HG03045 (cell line): Measurements from ENCODE around the gene HDAC9.
"Not testable (repeated sequence)": the region's sequence is repeated elsewhere in the genome, so short reads cannot be mapped to it uniquely, and the experiment has no call there.

ENCODE experiments used
- ATAC-seq: cut with Tn5 transposase; IDR thresholded peaks from one replicate; pipeline ENCODE4 v1.9.1; 2021; ENCODE audit warnings: mild to moderate bottlenecking, moderate library complexity; ENCODE audit not compliant: unreplicated experiment

The HDAC9 gene

DNA sequence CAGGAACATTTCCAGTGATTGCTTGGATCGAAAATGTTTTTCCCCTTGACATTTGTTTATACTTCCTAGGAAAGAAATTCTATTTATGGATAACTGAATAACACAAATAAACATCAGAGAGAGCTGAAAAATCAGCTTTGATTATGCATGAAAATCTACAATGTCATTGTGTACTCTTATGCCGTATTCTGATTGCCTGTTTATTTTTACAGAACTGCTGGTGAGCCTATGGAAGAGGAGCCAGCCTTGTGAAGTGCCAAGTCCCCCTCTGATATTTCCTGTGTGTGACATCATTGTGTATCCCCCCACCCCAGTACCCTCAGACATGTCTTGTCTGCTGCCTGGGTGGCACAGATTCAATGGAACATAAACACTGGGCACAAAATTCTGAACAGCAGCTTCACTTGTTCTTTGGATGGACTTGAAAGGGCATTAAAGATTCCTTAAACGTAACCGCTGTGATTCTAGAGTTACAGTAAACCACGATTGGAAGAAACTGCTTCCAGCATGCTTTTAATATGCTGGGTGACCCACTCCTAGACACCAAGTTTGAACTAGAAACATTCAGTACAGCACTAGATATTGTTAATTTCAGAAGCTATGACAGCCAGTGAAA is 500.4 kb downstream of the HDAC9 start:
- ATAC-seq: no peak

DNA sequence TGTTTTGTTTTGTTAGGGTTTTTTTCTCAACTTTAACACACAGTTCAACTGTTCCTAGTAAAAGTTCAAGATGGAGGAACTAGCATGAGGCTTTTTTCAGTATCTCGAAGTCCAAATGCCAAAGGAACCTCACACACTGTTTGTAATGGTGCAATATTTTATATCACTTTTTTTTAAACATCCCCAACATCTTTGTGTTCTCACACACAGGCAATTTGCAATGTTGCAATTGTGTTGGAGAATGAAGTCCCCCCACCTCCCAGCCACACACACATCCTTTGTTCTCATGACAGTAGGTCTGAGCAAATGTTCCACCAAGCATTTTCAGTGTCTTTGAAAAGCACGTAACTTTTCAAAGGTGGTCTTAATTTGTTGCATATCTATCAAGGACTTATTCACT is 501.0 kb downstream of the HDAC9 start:
- ATAC-seq: no peak

DNA sequence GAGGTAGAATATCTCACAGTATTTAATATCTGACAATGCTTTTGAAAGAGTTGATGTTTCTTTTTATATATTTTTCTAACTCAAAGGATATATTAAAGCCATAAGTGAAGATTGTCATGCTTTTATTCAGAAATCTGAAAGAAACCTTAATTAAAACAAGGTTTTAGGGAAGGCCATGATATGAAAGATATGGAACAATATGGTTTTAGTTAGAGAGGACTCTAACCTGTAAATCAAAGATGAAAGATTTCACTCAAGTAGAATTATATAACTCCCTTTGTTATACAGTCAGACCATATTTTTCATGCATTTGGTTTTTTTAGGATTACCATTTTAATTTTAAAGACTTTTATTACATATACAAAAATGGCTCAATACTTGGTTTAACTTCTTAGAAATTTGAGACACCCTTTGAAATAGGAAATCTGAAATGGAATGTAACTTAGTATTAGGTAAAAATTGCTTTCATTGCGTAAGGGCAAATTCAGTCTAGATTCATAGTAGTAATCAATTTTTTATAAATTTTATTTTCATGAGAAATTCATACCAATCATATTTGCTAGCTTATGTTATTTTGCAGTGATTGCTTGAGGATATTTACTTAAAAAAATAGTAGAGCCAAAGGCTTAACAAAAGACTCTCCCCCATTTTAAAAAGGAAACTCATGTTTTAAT is 502.1 kb downstream of the HDAC9 start:
- no peak for ATAC-seq

DNA sequence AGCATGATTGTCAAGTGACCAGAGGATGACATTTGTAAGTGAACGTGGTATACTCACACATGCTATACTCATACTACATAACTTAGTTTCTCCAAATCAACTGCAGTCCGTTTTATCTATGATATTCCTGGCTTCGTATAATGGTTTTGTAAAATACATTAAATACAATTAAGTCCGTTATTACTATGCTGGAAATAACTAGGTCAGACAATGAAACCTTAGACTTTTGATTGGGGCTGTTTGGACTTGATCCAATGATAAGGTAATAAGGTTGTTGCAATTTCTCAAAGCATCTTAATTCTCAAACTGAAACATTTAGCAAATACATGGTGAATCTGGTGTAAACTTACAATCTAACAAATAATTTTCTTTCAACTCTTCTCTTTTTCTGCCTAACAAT is 504.9 kb downstream of the HDAC9 start:
- ATAC-seq: no peak

DNA sequence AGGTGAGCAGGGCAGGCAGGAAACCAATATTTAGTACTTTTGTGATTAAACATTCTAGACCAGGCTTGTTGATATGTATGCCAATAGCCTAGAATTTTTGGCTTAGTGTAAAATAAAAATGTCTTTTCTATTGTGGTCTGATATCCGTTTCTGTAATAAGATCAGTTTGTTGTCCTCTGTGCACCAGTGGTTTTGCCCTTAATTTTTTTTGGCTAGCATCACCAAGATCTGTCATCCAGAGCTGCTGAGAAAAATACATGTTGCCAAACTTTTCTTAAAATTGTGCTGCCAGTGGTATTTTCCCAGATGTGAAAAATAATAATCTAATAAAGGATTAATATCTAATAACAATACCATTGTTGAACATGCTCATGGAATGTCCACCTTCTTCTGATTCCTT is 506.3 kb downstream of the HDAC9 start:
- no peak for ATAC-seq

DNA sequence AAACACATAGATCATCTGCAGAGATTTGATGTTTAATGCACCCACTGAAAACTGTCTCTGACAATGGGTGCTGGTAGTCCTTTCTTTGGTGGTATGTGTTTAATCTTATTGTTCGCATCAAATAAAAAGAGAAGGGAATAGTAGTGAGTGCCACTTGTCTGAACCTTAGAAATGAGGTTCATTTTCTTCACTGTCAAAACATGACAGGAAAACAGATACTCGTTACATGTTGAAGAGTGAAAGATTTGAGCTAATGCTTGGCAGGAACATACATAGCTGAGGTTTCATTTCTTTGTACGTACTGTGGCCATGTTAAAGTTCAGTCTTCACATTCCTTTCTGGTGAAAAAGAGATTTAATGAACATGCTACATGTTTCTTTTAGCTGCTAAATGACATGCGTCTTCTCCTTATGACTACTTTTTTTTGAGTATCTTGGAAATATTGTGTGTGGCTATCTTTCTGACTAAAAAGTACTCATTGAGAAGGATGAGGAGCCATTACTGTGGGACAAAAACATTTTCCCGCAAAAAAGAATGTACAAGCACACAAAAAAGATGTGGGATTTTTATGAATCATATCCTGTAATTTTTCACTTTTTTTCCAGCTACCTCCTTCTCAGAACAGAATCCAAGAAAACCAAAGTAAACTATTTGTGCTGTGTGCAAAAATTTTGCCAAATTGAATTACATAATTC is 513.8 kb downstream of the HDAC9 start:
- no peak for ATAC-seq

DNA sequence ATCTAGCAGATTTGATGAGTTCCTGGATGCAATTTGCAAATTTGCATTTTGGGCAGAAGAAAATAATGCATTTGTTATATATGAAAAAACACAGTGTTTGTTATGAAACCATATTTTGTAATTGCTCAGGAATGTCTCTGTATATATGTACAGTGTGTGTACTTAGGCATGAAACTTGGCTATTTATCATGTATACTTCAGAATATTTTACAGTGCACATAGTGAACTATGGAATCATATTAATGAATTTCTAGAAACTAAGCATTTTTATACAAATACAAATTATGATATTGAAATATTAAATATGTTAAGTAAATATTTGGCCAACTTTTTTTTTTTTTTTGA is 514.4 kb downstream of the HDAC9 start:
- ATAC-seq: no peak

DNA sequence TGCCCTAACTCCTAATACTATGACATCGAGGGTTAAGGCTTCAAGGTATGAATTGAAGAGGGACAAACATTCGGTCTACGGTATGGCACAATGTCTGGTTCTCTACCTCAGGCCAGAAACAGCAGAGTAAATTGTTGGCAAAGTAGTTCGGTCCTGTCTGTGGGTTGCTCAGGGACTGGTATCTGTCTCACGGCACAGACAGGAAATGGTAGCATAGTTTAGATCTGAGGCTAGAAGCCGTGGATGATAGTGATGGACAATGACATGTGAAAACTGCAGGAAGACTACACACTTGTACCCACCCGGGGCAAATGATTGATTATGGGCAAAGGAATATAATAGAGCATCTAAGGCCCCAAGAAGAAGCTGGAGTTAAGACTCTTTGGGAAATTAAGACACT is 515.7 kb downstream of the HDAC9 start:
- no peak for ATAC-seq

DNA sequence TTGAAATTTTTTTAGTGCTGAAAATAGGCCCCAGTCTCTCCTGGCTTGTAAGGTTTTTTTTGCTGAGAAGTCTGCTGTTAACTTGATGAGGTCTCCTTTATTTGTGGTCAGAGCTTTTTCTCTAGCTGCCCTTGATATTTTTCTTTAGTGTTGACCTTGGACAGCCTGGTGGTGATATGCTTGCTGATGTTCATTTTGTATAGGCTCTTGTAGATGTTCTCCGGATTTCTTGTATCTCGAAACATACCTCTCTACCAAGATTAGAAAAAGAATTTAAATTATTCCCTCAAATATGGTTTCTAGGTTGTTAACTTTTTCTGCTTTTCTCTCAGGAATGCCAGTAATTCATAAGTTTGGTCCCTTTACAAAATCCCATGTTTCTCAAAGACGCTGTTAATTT is 519.5 kb downstream of the HDAC9 start:
- no peak for ATAC-seq

DNA sequence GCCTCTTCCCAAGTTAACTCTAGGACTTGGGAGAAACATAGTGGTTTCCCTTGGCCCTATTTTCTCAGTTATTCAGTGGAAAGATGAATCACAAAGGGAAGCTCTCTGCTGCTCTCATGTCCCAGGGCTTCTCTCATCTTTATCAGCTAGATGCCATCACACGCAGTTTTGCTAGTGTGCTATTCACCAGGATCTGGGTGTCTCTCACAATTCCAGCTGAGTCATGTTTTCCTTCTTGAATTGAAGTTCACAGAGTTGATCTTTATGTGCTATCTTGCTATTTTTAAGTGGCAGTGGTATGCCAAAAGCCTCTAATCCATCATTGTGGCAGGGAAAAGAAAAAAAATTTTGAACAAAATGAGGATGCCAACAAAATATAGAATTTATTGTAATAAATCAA is 520.6 kb downstream of the HDAC9 start:
- ATAC-seq: no peak

DNA sequence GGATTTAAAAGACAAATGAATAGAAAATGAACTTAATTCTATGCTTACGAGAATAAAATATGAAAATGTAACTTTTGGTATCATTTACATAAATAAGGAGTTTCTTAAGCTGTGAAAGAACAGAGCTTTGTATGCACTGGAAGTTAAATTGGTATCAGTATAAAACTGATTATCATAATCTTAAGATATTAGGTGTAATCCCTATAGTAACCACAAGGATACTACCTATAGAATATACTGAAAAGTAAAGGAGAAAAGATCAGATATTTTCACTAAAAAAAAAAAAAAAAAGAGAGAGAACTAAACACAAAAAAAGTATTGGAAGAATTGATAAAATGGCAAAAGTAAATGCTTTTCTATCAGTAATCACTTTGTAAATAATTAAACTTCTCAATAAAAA is 521.8 kb downstream of the HDAC9 start:
- ATAC-seq: no peak

DNA sequence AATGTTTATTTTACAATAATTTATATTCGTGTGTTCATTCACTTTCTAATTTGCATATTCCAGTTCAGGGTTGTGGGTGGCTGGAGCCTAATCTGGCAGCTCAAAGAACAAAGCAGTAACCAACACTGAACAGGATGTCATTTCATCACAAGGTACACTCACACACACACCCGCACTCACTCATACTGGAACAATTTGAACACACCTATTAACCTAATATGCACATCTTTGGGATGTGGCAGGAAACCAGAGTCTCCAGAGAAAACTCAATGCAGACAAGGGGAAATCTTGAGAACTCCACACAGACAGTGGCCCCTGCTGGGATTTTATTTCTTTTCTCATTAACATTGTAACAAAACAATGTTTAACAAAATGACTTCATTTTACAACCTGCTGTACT is 524.5 kb downstream of the HDAC9 start:
- ATAC-seq: no peak

DNA sequence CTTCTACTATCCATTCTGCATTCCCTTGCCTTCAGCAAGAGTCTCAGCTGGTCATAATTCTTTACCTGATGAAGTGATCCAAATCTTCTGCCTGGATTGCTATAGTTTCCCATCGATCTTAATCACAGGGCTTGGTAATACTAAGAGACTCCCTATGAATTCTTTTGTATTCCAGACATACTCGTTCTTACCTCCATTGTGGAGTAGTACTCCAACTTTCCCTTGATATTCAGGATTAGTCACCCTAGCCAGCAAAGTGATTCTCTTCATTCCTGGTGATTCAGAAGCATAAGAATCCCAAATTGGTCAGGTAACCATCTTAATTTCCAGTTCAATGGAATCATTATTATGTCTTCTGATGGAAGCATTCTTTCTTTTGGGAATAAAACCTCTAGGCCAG is 525.2 kb downstream of the HDAC9 start:
- no peak for ATAC-seq

DNA sequence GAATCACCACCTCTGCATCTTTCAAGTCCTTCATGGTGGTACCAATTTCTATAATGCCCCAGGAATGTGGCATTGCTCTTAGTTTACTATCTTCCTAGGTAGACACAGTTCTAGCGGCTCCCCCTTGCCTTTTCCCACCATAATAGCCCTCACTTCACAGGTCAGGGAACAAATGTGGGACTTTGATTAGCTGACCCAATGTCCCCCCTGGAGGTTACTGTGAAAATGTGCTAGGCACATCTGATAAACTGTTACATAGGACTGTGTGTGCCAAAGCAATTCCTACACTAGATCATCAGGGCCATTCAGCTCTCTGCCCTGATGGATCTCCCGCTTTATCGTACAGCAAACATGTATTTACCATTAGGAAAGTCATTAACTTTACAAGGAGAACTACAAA is 527.9 kb downstream of the HDAC9 start:
- no peak for ATAC-seq

DNA sequence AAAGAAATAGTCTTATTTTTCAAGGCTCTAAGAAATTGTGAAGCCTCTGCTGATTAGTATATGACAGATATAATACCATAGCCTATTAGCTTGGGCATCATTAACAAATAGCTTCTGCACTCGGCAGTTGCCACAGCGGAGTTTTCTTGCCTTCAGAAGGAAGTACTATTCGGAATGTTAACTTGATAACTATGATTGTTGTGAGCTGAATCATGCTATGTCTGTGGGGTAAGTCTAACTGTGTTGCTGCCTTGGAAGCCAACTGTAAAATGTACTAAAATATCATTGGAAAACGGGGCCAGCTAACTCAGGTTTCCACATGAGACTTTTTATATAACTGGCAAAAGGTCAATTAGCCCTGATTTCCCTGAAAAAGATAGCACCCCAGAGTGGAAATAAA is 528.7 kb downstream of the HDAC9 start:
- ATAC-seq: no peak

DNA sequence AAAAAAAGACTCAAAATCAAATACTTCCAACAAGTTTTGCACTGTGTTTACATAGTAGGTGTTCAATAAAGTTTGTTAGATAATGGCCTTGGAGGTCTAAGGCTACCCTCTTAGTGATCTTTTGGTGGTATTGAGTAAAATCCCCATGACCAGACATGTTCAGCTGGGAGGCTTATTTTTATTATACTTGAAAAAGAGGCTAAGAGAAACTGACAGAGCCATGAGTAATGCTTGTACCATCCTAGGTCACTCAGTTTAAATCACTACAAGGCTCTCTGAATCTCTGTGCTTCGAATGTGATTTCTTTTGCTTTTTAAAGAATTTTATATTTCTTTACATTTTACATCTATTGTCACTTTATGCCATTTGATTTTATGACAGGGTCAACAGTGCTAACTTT is 531.3 kb downstream of the HDAC9 start:
- no peak for ATAC-seq

DNA sequence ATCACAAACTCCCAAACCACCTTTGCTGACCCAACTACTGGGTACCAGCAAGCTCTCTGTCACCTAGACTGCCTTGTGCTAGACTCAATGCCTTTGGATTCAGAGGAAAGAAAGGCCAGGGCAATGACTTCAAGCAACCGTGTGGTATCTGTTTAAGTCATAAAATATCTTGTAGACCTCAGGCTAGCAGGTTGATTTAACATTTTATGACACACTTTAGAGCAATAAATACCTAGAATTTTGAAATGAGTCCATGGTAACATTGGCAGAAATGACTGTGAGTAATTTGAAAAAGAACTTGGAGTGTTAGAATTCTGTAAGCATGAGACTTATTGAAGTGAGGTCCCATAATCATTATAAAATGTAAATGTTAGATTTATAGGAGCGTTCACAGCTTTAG is 534.7 kb downstream of the HDAC9 start:
- no peak for ATAC-seq

DNA sequence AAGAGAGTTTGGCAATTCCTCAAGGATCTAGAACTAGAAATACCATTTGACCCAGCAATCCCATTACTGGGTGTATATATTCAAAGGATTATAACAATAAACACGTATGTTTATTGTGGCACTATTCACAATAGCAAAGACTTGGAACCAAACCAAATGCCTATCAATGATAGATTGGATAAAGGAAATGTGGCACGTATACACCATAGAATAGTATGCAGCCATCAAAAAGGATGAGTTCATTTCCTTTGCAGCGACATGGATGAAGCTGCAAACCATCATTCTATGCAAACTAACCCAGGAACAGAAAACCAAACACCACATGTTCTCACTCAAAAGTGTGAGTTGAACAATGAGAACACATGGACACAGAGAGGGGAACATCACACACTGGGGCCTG is 537.4 kb downstream of the HDAC9 start:
- not testable (repeated sequence) for ATAC-seq

DNA sequence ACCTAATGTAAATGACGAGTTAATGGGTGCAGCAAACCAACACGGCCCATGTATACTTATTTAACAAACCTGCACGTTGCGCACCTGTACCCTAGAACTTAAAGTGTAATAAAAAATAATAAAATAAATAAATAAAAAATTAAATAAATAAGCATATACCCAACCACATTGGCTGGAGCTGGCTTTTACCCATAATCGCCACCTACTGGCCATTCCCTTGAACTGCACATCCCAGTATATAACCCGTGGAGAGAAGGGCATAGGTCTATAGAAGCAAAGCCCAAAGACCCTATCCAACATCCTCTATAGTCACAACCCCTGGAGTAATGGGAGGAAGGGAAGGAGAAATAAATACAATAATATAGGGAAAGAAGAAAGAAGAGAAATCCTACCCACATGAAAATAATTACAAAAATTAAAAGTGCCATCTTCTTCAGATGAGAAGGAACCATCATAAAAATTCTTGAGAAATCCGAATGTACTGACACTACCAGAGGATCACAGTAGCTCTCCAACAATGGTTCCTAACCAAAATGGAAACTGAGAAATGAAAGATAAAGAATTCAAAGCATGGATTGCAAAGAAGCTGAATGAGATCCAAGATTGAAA is 556.3 kb downstream of the HDAC9 start:
- no peak for ATAC-seq
